DOHH2 (cell line): ENCODE measurements around the gene HOXB6.

Experiments used
- EZH2phosphoT487 ChIP-seq: fragments of 200-600 bp; sonication (generic); IDR thresholded peaks from 2 replicates; pipeline ENCODE4 v1.6.1; 2017; ENCODE audit warnings: borderline replicate concordance, mild to moderate bottlenecking, antibody characterized with exemption, low read length, moderate library complexity, mixed read lengths
- TF ChIP-seq, protein P1 (sequence below): fragments of 200-600 bp; sonication (generic); IDR thresholded peaks from one replicate; pipeline ENCODE4 v1.5.1; 2014; ENCODE audit warnings: antibody characterized with exemption, mild to moderate bottlenecking, low read depth, low read length; ENCODE audit not compliant: poor library complexity, severe bottlenecking

DNA sequence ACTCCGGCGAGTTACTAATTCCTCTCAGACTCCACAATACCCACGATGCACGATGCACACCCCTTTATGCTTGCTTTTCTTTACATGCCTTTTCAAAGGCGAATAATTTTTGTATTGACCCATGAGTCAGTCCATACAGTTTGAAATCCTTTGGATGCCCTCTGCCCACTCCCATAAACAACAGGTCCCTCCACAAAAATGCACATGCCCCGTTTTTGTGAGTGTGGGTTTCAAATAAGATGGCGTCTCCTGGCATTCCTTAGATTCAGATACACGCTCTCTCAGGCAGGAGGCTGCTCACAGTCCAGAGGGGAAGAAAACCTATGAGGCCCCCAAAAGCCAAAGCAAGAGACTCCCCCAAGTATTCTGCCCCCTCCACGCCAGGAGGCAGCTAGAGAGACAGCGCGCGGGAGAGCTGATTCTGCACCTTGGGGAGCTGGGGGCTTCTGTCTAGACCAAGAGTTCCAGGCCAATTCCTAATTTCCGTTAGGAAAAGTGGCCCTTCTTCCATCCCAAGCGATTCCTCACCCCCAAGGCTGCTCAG lies 40.9 kb upstream of the HOXB6 start:
- TF ChIP-seq, protein P1, sequence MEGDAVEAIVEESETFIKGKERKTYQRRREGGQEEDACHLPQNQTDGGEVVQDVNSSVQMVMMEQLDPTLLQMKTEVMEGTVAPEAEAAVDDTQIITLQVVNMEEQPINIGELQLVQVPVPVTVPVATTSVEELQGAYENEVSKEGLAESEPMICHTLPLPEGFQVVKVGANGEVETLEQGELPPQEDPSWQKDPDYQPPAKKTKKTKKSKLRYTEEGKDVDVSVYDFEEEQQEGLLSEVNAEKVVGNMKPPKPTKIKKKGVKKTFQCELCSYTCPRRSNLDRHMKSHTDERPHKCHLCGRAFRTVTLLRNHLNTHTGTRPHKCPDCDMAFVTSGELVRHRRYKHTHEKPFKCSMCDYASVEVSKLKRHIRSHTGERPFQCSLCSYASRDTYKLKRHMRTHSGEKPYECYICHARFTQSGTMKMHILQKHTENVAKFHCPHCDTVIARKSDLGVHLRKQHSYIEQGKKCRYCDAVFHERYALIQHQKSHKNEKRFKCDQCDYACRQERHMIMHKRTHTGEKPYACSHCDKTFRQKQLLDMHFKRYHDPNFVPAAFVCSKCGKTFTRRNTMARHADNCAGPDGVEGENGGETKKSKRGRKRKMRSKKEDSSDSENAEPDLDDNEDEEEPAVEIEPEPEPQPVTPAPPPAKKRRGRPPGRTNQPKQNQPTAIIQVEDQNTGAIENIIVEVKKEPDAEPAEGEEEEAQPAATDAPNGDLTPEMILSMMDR = no peak
- TF ChIP-seq EZH2phosphoT487 = no peak
